ENCODE data around the gene DAPK1.

Gene DAPK1

DNA sequence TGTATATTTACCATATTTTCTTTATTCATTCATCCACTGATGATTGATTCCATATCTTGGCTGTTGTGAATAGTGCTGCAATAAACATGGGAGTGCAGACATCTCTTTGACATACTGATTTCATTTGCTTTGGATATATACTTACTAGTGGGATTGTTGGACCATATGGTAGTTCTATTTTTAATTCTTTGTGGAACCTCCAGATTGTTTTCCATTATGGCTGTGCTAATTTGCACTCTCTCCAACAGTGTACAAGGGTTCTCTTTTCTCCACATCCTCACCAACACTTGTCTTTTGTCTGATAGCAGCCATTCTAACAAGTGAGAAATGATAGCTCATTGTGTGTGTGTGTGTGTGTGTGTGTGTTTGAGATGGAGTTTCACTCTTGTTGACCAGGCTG is 86.7 kb downstream of the DAPK1 start:
- H3K27ac ChIP-seq (ENCODE audit: low read depth, low read length): no peak overlapping the region
- H3K9me3 ChIP-seq (ENCODE audit: control insufficient read depth in 5 of 5, low read length in 5 of 5): no peaks in the 10 kb centered on the region
- H3K4me1 ChIP-seq (ENCODE audit: control insufficient read depth in 5 of 5, insufficient read depth in 5 of 5, low read length in 5 of 5): peaks cover 0 to 30% (median 16%) of the 10 kb centered on the region in 5 donors
- no peak overlapping the region for H3K4me3 ChIP-seq (ENCODE audit: low read depth in 1 of 5, low read length in 5 of 5)
- no peaks in the 10 kb centered on the region for H3K27me3 ChIP-seq (ENCODE audit: control insufficient read depth in 5 of 5, insufficient read depth in 4 of 5, low read length in 5 of 5)
- no peak overlapping the region for H3K9ac ChIP-seq (ENCODE audit: low read length in 5 of 5)
- H3K36me3 ChIP-seq (ENCODE audit: control insufficient read depth in 5 of 5, insufficient read depth in 5 of 5, low read length in 5 of 5): no peaks in the 10 kb centered on the region

GRCh38 chr9:87585123-87585855 is 87.6 kb downstream of the DAPK1 start:
- no peak overlapping the region for H3K4me3 ChIP-seq (ENCODE audit: low read depth in 1 of 5, low read length in 5 of 5)

GRCh38 chr9:87586731-87587355 is 89.2 kb downstream of the DAPK1 start:
- Histone ChIP-seq H3K27ac (ENCODE audit: low read depth, low read length) (no peak overlapping the region), H3K9ac (ENCODE audit: low read length in 5 of 5) (no peak overlapping the region), H3K4me3 (ENCODE audit: low read depth in 1 of 5, low read length in 5 of 5) (no peak overlapping the region), H3K36me3 (ENCODE audit: control insufficient read depth in 5 of 5, insufficient read depth in 5 of 5, low read length in 5 of 5) (no peaks in the 10 kb centered on the region), H3K4me1 (ENCODE audit: control insufficient read depth in 5 of 5, insufficient read depth in 5 of 5, low read length in 5 of 5) (peaks cover 0 to 10% (median 5%) of the 10 kb centered on the region in 5 donors), H3K27me3 (ENCODE audit: control insufficient read depth in 5 of 5, insufficient read depth in 4 of 5, low read length in 5 of 5) (no peaks in the 10 kb centered on the region), H3K9me3 (ENCODE audit: control insufficient read depth in 5 of 5, low read length in 5 of 5) (no peaks in the 10 kb centered on the region)

More at GRCh38 chr9:87585123-87585855, 87.6 kb downstream of the DAPK1 start:
- peaks cover 0 to 25% (median 14%) of the 10 kb centered on the region in 5 donors for H3K4me1 ChIP-seq (ENCODE audit: control insufficient read depth in 5 of 5, insufficient read depth in 5 of 5, low read length in 5 of 5)
- no peaks in the 10 kb centered on the region for H3K9me3 ChIP-seq (ENCODE audit: control insufficient read depth in 5 of 5, low read length in 5 of 5)
- H3K9ac ChIP-seq (ENCODE audit: low read length in 5 of 5): no peak overlapping the region
- no peak overlapping the region for H3K27ac ChIP-seq (ENCODE audit: low read depth, low read length)
- H3K36me3 ChIP-seq (ENCODE audit: control insufficient read depth in 5 of 5, insufficient read depth in 5 of 5, low read length in 5 of 5): no peaks in the 10 kb centered on the region
- H3K27me3 ChIP-seq (ENCODE audit: control insufficient read depth in 5 of 5, insufficient read depth in 4 of 5, low read length in 5 of 5): no peaks in the 10 kb centered on the region

DNA sequence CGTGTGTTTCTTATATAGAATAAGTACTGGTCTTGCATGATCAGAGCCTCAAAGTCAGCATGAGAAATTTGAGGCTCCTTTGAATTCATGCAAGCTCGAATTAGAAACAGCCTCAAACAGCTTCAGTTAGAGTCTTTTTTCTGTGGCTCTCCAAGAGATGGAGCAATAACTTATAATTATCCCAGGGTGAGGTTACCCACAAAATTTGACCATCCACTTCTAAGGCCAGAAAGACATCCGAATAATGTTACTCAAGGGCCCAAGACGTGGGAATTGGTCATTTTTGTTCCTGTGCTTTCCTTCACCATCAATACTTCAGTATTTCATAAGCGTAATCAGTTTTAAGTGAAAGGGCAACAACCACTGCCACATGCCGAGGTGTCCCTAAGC is 89.7 kb downstream of the DAPK1 start:
- H3K9ac ChIP-seq (ENCODE audit: low read length in 5 of 5): no peak overlapping the region
- no peaks in the 10 kb centered on the region for H3K36me3 ChIP-seq (ENCODE audit: control insufficient read depth in 5 of 5, insufficient read depth in 5 of 5, low read length in 5 of 5)
- H3K27me3 ChIP-seq (ENCODE audit: control insufficient read depth in 5 of 5, insufficient read depth in 4 of 5, low read length in 5 of 5): no peaks in the 10 kb centered on the region
- no peaks in the 10 kb centered on the region for H3K9me3 ChIP-seq (ENCODE audit: control insufficient read depth in 5 of 5, low read length in 5 of 5)
- no peak overlapping the region for H3K4me3 ChIP-seq (ENCODE audit: low read depth in 1 of 5, low read length in 5 of 5)
- H3K4me1 ChIP-seq (ENCODE audit: control insufficient read depth in 5 of 5, insufficient read depth in 5 of 5, low read length in 5 of 5): peaks cover under 1 to 9% (median 5%) of the 10 kb centered on the region in 5 donors
- H3K27ac ChIP-seq (ENCODE audit: low read depth, low read length): no peak overlapping the region

- no peak overlapping the region for H3K27ac ChIP-seq (ENCODE audit: low read depth, low read length)
- H3K36me3 ChIP-seq (ENCODE audit: control insufficient read depth in 5 of 5, insufficient read depth in 5 of 5, low read length in 5 of 5): no peaks in the 10 kb centered on the region
- no peaks in the 10 kb centered on the region for H3K27me3 ChIP-seq (ENCODE audit: control insufficient read depth in 5 of 5, insufficient read depth in 4 of 5, low read length in 5 of 5)
- no peaks in the 10 kb centered on the region for H3K9me3 ChIP-seq (ENCODE audit: control insufficient read depth in 5 of 5, low read length in 5 of 5)
- no peak overlapping the region for H3K9ac ChIP-seq (ENCODE audit: low read length in 5 of 5)
- H3K4me3 ChIP-seq (ENCODE audit: low read depth in 1 of 5, low read length in 5 of 5): no peak overlapping the region
- peaks cover 4 to 14% (median 10%) of the 10 kb centered on the region in 5 donors for H3K4me1 ChIP-seq (ENCODE audit: control insufficient read depth in 5 of 5, insufficient read depth in 5 of 5, low read length in 5 of 5)
Measured at GRCh38 chr9:87587864-87588263, 90.2 kb downstream of the DAPK1 start.

- Histone ChIP-seq H3K9me3 (ENCODE audit: control insufficient read depth in 5 of 5, low read length in 5 of 5) (no peaks in the 10 kb centered on the region), H3K9ac (ENCODE audit: low read length in 5 of 5) (no peak overlapping the region), H3K27ac (ENCODE audit: low read depth, low read length) (no peak overlapping the region), H3K4me3 (ENCODE audit: low read depth in 1 of 5, low read length in 5 of 5) (no peak overlapping the region), H3K36me3 (ENCODE audit: control insufficient read depth in 5 of 5, insufficient read depth in 5 of 5, low read length in 5 of 5) (no peaks in the 10 kb centered on the region), H3K27me3 (ENCODE audit: control insufficient read depth in 5 of 5, insufficient read depth in 4 of 5, low read length in 5 of 5) (no peaks in the 10 kb centered on the region), H3K4me1 (ENCODE audit: control insufficient read depth in 5 of 5, insufficient read depth in 5 of 5, low read length in 5 of 5) (peaks cover 9 to 19% (median 15%) of the 10 kb centered on the region in 5 donors)
Measured at GRCh38 chr9:87588339-87588738, 90.7 kb downstream of the DAPK1 start.

GRCh38 chr9:87590996-87591395 is 93.3 kb downstream of the DAPK1 start:
- Histone ChIP-seq H3K36me3 (ENCODE audit: control insufficient read depth in 5 of 5, insufficient read depth in 5 of 5, low read length in 5 of 5) (no peaks in the 10 kb centered on the region), H3K27ac (ENCODE audit: low read depth, low read length) (no peak overlapping the region), H3K27me3 (ENCODE audit: control insufficient read depth in 5 of 5, insufficient read depth in 4 of 5, low read length in 5 of 5) (no peaks in the 10 kb centered on the region), H3K9ac (ENCODE audit: low read length in 5 of 5) (no peak overlapping the region), H3K4me3 (ENCODE audit: low read depth in 1 of 5, low read length in 5 of 5) (no peak overlapping the region), H3K9me3 (ENCODE audit: control insufficient read depth in 5 of 5, low read length in 5 of 5) (no peaks in the 10 kb centered on the region), H3K4me1 (ENCODE audit: control insufficient read depth in 5 of 5, insufficient read depth in 5 of 5, low read length in 5 of 5) (peaks cover 11 to 34% (median 30%) of the 10 kb centered on the region in 5 donors)

GRCh38 chr9:87592554-87593358 is 95.1 kb downstream of the DAPK1 start:
- Histone ChIP-seq H3K27ac (ENCODE audit: low read depth, low read length) (peak overlapping the region; percentile 63), H3K9ac (ENCODE audit: low read length in 5 of 5) (peak overlapping the region in 2 of 5 donors; percentile 56 to 57), H3K4me1 (ENCODE audit: control insufficient read depth in 5 of 5, insufficient read depth in 5 of 5, low read length in 5 of 5) (peaks cover 14 to 48% (median 41%) of the 10 kb centered on the region in 5 donors), H3K9me3 (ENCODE audit: control insufficient read depth in 5 of 5, low read length in 5 of 5) (no peaks in the 10 kb centered on the region), H3K4me3 (ENCODE audit: low read depth in 1 of 5, low read length in 5 of 5) (peak overlapping the region; percentile 31 to 58 (median 48)), H3K36me3 (ENCODE audit: control insufficient read depth in 5 of 5, insufficient read depth in 5 of 5, low read length in 5 of 5) (no peaks in the 10 kb centered on the region), H3K27me3 (ENCODE audit: control insufficient read depth in 5 of 5, insufficient read depth in 4 of 5, low read length in 5 of 5) (no peaks in the 10 kb centered on the region)

DNA sequence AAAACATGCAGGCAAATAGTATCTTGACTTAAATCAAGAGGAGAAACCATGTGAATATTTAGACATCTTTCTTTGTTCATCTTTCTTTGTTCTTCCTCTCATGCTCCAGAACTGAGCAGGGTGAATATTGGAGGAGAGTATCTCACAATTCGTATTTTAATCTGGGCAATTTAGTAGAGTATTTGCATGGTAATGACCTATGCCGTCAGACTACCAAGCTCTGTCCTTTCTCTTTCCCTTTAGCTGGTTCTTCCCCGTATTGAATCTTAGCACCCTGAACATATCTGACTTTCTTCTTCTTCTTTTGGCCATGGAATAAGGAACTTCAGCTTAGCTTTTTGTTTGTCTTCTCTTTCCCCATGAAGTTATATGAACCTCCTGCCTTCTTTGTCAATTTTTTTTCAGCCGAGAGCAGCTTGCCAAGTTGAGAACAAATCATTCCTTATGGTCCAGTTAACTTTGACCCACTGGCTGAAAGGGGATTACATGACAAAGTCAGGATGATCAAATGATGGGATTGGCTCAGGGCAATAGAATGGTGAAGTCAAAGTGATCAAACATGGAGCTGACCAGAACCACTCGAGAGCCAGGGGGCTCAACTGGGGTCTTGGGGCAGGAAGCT is 95.8 kb downstream of the DAPK1 start:
- no peaks in the 10 kb centered on the region for H3K27me3 ChIP-seq (ENCODE audit: control insufficient read depth in 5 of 5, insufficient read depth in 4 of 5, low read length in 5 of 5)
- peak overlapping the region in 4 of 5 donors; percentile 0 to 58 (median 42) for H3K4me3 ChIP-seq (ENCODE audit: low read depth in 1 of 5, low read length in 5 of 5)
- H3K27ac ChIP-seq (ENCODE audit: low read depth, low read length): peak overlapping the region; percentile 63
- H3K9me3 ChIP-seq (ENCODE audit: control insufficient read depth in 5 of 5, low read length in 5 of 5): no peaks in the 10 kb centered on the region
- H3K36me3 ChIP-seq (ENCODE audit: control insufficient read depth in 5 of 5, insufficient read depth in 5 of 5, low read length in 5 of 5): no peaks in the 10 kb centered on the region
- peaks cover 14 to 49% (median 41%) of the 10 kb centered on the region in 5 donors for H3K4me1 ChIP-seq (ENCODE audit: control insufficient read depth in 5 of 5, insufficient read depth in 5 of 5, low read length in 5 of 5)
- no peak overlapping the region for H3K9ac ChIP-seq (ENCODE audit: low read length in 5 of 5)
